ENCODE results near the gene SLC29A2.

The SLC29A2 gene

GRCh38 chr11:66333220-66333877 lies 38.2 kb downstream of the SLC29A2 start:
- TF ChIP-seq CTCF (conservative IDR thresholded peaks at IDR 0.05), result no peak

GRCh38 chr11:66332371-66333219 lies 39.0 kb downstream of the SLC29A2 start:
- no peak for TF ChIP-seq CTCF (conservative IDR thresholded peaks at IDR 0.05)
- no peak overlapping the region for H3K27ac ChIP-seq

More at GRCh38 chr11:66333220-66333877, 38.2 kb downstream of the SLC29A2 start:
- no peak overlapping the region for H3K27ac ChIP-seq

GRCh38 chr11:66331542-66332370 lies 39.8 kb downstream of the SLC29A2 start:
- TF ChIP-seq CTCF (conservative IDR thresholded peaks at IDR 0.05), result no peak
- H3K27ac ChIP-seq, result no peak overlapping the region

- no peak for TF ChIP-seq CTCF (conservative IDR thresholded peaks at IDR 0.05)
- H3K27ac ChIP-seq, result no peak overlapping the region
These were observed 40.6 kb downstream of the SLC29A2 start for GRCh38 chr11:66330931-66331330.

- TF ChIP-seq CTCF (conservative IDR thresholded peaks at IDR 0.05), result no peak
- no peak overlapping the region for H3K27ac ChIP-seq
These were observed 42.3 kb downstream of the SLC29A2 start for GRCh38 chr11:66329165-66329673.

- H3K27ac ChIP-seq, result peak overlapping the region; percentile 9; the same call in 1 of the 2 replicates
- TF ChIP-seq CTCF (conservative IDR thresholded peaks at IDR 0.05), result peak; percentile 100
These were observed 43.0 kb downstream of the SLC29A2 start for GRCh38 chr11:66328302-66329144.
